WTC11 (cell line): Measurements from ENCODE around the gene TMEM121.

Source experiments
- ETV6 ChIP-seq: sonication (generic); formaldehyde crosslinking; IDR thresholded peaks from 2 replicates; pipeline ENCODE4 v1.8.1; 2022; ENCODE audit warnings: mild to moderate bottlenecking, missing genetic modification reagents
- GABPB1 ChIP-seq: sonication (generic); formaldehyde crosslinking; IDR thresholded peaks from 2 replicates; pipeline ENCODE4 v1.8.1; 2023; ENCODE audit warnings: mild to moderate bottlenecking, missing genetic modification reagents
- GTF2I ChIP-seq: fragments of 250-450 bp; sonication (Bioruptor Pico); conservative IDR thresholded peaks from 2 replicates; pipeline ENCODE4 v1.4.0; 2021; ENCODE audit warnings: mild to moderate bottlenecking
- KAT7 ChIP-seq: sonication (generic); formaldehyde crosslinking; IDR thresholded peaks from 2 replicates; pipeline ENCODE4 v1.8.1; 2023; ENCODE audit warnings: missing genetic modification reagents, mild to moderate bottlenecking, borderline replicate concordance
- ZBTB21 ChIP-seq: sonication (generic); formaldehyde crosslinking; IDR thresholded peaks from 2 replicates; pipeline ENCODE4 v1.8.1; 2023; ENCODE audit warnings: mild to moderate bottlenecking, missing genetic modification reagents, borderline replicate concordance
- ZNF396 ChIP-seq: fragments of 250-450 bp; sonication (Bioruptor Pico); IDR thresholded peaks from 2 replicates; pipeline ENCODE4 v1.8.0; 2021; ENCODE audit warnings: mild to moderate bottlenecking, moderate library complexity, borderline replicate concordance
- ZNF423 ChIP-seq: fragments of 250-450 bp; sonication (Bioruptor Pico); IDR thresholded peaks from 2 replicates; pipeline ENCODE4 v2.1.2; 2022; ENCODE audit warnings: mild to moderate bottlenecking, moderate library complexity
- TF ChIP-seq, protein P1 (sequence below): fragments of 250-450 bp; sonication (Bioruptor Pico); IDR thresholded peaks from 2 replicates; pipeline ENCODE4 v1.8.0; 2021; ENCODE audit warnings: mild to moderate bottlenecking
- TF ChIP-seq, protein P2 (sequence below): sonication (generic); formaldehyde crosslinking; IDR thresholded peaks from 2 replicates; pipeline ENCODE4 v1.8.1; 2022; ENCODE audit warnings: low read depth, missing genetic modification reagents, borderline replicate concordance
- TF ChIP-seq, protein P3 (sequence below): sonication (generic); formaldehyde crosslinking; IDR thresholded peaks from 2 replicates; pipeline ENCODE4 v1.8.1; 2023; ENCODE audit warnings: mild to moderate bottlenecking, missing genetic modification reagents, moderate library complexity
- TF ChIP-seq, protein P4 (sequence below): fragments of 200-600 bp; IDR thresholded peaks from 2 replicates; pipeline ENCODE4 v1.8.0; 2022; ENCODE audit warnings: antibody characterized with exemption
- TF ChIP-seq, protein P5 (sequence below): sonication (generic); formaldehyde crosslinking; IDR thresholded peaks from 2 replicates; pipeline ENCODE4 v1.8.0; 2023; ENCODE audit warnings: missing genetic modification reagents, mild to moderate bottlenecking, borderline replicate concordance
- TF ChIP-seq, protein P6 (sequence below): sonication (generic); formaldehyde crosslinking; IDR thresholded peaks from 2 replicates; pipeline ENCODE4 v1.8.0; 2022; ENCODE audit warnings: mild to moderate bottlenecking, missing genetic modification reagents

DNA sequence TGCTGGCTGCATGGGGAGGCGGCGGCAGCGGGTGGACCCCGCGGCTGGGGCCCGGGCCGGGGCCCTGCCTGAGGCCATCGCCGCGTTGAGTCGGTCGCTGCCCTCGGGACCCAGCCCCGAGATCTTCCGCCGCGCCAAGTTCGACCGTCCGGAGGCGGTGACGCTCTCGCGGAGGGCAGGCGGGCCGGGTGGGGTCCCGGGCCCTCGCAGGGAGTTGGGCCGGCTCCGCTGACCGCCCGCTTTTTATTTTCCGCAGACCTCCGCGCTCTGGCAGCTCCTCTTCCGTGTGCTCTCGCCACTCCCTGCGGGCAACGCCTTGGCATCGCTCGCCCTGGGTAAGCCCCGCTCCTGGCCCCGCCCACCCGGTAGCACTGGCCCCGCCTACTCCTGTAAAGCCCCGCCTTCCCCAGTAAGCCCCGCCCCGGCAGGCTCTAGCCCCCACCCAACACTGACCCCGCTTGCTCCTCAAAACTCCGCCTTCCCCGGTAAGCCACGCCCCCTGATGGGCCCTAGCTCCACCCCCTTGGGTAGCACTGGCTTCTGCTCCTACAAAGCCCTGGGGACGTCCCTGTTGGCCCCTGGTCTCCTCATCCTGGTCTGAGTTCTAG lies 34.9 kb upstream of the TMEM121 start:
- TF ChIP-seq, protein P1, sequence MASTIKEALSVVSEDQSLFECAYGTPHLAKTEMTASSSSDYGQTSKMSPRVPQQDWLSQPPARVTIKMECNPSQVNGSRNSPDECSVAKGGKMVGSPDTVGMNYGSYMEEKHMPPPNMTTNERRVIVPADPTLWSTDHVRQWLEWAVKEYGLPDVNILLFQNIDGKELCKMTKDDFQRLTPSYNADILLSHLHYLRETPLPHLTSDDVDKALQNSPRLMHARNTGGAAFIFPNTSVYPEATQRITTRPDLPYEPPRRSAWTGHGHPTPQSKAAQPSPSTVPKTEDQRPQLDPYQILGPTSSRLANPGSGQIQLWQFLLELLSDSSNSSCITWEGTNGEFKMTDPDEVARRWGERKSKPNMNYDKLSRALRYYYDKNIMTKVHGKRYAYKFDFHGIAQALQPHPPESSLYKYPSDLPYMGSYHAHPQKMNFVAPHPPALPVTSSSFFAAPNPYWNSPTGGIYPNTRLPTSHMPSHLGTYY (CRISPR knock-in tag): no peak
- TF ChIP-seq, protein P2, sequence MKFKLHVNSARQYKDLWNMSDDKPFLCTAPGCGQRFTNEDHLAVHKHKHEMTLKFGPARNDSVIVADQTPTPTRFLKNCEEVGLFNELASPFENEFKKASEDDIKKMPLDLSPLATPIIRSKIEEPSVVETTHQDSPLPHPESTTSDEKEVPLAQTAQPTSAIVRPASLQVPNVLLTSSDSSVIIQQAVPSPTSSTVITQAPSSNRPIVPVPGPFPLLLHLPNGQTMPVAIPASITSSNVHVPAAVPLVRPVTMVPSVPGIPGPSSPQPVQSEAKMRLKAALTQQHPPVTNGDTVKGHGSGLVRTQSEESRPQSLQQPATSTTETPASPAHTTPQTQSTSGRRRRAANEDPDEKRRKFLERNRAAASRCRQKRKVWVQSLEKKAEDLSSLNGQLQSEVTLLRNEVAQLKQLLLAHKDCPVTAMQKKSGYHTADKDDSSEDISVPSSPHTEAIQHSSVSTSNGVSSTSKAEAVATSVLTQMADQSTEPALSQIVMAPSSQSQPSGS (CRISPR knock-in tag): no peak
- no peak for TF ChIP-seq GABPB1 (CRISPR knock-in tag)
- TF ChIP-seq, protein P3, sequence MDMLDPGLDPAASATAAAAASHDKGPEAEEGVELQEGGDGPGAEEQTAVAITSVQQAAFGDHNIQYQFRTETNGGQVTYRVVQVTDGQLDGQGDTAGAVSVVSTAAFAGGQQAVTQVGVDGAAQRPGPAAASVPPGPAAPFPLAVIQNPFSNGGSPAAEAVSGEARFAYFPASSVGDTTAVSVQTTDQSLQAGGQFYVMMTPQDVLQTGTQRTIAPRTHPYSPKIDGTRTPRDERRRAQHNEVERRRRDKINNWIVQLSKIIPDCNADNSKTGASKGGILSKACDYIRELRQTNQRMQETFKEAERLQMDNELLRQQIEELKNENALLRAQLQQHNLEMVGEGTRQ: no peak
- TF ChIP-seq ZNF396 (CRISPR knock-in tag): no peak
- TF ChIP-seq, protein P4, sequence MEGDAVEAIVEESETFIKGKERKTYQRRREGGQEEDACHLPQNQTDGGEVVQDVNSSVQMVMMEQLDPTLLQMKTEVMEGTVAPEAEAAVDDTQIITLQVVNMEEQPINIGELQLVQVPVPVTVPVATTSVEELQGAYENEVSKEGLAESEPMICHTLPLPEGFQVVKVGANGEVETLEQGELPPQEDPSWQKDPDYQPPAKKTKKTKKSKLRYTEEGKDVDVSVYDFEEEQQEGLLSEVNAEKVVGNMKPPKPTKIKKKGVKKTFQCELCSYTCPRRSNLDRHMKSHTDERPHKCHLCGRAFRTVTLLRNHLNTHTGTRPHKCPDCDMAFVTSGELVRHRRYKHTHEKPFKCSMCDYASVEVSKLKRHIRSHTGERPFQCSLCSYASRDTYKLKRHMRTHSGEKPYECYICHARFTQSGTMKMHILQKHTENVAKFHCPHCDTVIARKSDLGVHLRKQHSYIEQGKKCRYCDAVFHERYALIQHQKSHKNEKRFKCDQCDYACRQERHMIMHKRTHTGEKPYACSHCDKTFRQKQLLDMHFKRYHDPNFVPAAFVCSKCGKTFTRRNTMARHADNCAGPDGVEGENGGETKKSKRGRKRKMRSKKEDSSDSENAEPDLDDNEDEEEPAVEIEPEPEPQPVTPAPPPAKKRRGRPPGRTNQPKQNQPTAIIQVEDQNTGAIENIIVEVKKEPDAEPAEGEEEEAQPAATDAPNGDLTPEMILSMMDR: no peak
- no peak for TF ChIP-seq ZNF423 (CRISPR knock-in tag)
- no peak for TF ChIP-seq GTF2I (CRISPR knock-in tag)
- TF ChIP-seq, protein P5, sequence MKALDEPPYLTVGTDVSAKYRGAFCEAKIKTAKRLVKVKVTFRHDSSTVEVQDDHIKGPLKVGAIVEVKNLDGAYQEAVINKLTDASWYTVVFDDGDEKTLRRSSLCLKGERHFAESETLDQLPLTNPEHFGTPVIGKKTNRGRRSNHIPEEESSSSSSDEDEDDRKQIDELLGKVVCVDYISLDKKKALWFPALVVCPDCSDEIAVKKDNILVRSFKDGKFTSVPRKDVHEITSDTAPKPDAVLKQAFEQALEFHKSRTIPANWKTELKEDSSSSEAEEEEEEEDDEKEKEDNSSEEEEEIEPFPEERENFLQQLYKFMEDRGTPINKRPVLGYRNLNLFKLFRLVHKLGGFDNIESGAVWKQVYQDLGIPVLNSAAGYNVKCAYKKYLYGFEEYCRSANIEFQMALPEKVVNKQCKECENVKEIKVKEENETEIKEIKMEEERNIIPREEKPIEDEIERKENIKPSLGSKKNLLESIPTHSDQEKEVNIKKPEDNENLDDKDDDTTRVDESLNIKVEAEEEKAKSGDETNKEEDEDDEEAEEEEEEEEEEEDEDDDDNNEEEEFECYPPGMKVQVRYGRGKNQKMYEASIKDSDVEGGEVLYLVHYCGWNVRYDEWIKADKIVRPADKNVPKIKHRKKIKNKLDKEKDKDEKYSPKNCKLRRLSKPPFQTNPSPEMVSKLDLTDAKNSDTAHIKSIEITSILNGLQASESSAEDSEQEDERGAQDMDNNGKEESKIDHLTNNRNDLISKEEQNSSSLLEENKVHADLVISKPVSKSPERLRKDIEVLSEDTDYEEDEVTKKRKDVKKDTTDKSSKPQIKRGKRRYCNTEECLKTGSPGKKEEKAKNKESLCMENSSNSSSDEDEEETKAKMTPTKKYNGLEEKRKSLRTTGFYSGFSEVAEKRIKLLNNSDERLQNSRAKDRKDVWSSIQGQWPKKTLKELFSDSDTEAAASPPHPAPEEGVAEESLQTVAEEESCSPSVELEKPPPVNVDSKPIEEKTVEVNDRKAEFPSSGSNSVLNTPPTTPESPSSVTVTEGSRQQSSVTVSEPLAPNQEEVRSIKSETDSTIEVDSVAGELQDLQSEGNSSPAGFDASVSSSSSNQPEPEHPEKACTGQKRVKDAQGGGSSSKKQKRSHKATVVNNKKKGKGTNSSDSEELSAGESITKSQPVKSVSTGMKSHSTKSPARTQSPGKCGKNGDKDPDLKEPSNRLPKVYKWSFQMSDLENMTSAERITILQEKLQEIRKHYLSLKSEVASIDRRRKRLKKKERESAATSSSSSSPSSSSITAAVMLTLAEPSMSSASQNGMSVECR: no peak
- TF ChIP-seq KAT7 (CRISPR knock-in tag): no peak
- no peak for TF ChIP-seq ZBTB21 (CRISPR knock-in tag)
- TF ChIP-seq ETV6: no peak
- TF ChIP-seq, protein P6, sequence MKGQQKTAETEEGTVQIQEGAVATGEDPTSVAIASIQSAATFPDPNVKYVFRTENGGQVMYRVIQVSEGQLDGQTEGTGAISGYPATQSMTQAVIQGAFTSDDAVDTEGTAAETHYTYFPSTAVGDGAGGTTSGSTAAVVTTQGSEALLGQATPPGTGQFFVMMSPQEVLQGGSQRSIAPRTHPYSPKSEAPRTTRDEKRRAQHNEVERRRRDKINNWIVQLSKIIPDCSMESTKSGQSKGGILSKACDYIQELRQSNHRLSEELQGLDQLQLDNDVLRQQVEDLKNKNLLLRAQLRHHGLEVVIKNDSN (CRISPR knock-in tag): no peak
